NAMALWA (cell line): ENCODE data around the gene C13orf42.

Experiments used
- DNase-seq: peaks from one replicate; pipeline ENCODE4 v3.0.0-alpha.2; 2015; ENCODE audit warnings: low spot score

C13orf42 gene

GRCh38 chr13:51033421-51034185, 77.5 kb downstream of the C13orf42 start:
- DNase-seq: no peak

DNA sequence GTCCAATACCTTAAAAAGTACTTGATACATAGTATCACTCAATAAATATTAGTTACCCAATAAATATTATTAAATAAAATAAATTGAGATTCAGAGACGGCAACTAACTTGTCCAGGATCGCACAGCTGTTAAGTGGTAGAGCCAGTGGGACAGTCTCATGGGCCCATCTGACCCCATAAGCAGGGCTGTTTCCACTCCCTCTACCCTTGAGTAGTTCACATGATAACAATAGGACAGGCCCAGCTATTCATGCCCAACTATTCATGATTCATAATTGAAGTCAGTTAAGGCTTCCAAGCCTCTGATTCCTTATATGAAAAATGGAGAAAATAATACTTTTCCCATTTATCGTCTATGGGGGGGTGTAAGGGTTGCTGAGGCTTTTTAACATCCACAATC, 78.2 kb downstream of the C13orf42 start:
- DNase-seq: no peak
